Measurements from ENCODE around the gene MAP3K19. TPM values are rescaled to one million over a fixed set of nuclear protein-coding genes. Genes with fewer than 3 reads are reported as not detected.
"Not testable (repeated sequence)": the region's sequence is repeated elsewhere in the genome, so short reads cannot be mapped to it uniquely, and the experiment has no call there.

Gene MAP3K19
- not detected for total RNA-seq
- long read RNA-seq, result 0 reads

GRCh38 chr2:135047300-135047699 lies at the start of gene MAP3K19:
MAP3K19 (minus strand) TSS chr2:135047447; CDS start chr2:135024647, 22,800 bp downstream.
- DNase-seq (no peak), ATAC-seq (no peak)
- intact Hi-C loops (cut with DNase I), result no loop called here

DNA sequence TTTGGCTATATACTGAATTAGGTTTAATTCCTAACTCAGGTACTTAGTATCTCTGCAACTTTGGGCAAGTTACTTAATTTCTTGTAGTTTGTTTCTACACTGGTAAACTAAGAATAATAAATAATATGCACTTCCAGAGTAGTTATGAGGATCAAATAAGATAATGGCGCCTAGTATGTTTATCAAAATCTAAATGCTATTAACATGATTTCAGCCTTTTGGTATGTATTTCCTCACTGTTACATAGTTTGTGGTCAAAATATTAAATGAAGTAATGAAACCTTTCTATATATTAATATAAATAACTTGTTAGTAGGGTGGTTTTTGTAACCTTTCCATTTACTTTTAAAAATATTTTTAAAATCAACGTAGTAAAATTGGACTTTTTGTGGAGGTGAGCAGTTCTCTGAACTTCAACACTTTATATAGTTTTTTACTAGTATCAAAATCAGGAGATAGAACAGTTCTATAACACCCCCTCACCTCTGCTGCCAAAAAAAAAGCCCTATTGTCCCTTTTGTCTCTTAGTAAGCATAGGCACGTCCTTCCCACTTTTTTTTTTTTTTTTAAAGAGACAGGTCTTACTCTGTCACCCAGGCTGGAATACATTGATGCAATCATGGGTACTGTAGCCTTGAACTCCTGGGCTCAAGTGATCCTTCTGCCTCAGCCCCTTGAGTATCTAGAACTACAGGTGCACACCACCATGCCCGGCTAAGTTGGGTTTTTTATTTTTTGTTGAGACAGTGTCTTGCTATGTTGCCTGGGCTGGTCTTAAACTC lies 49.6 kb upstream of the MAP3K19 start:
- ATAC-seq (no peak), DNase-seq (no peak)
- intact Hi-C loops (cut with DNase I), result no loop called here

DNA sequence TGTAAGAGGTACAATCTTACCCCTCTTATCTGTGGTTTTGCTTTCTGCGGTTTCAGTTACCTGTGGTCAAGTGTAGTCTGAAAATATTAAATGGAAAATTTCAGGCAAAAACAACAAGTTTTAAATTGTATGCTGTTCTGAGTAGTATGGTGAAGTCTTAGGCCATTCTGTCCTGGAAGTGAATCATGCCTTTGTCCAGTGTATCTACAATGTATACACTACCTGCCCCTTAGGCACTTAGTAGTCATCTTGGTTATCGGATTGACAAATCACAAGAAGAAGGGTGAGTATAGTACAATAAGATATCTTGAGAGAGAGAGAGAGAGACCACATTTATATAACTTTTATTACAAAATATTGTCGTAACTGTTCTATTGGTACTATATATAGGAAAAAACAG lies 48.3 kb upstream of the MAP3K19 start:
- ATAC-seq, result no peak
- intact Hi-C loops (cut with DNase I), result no loop called here
- no peak for DNase-seq

GRCh38 chr2:135094508-135094907 lies 47.3 kb upstream of the MAP3K19 start:
- intact Hi-C loops (cut with DNase I), result no loop called here
- DNase-seq (no peak), ATAC-seq (no peak)

- intact Hi-C loops (cut with DNase I), result no loop called here
- ATAC-seq, result no peak
- no peak for DNase-seq
Observed at GRCh38 chr2:135093670-135094330, 46.6 kb upstream of the MAP3K19 start.

DNA sequence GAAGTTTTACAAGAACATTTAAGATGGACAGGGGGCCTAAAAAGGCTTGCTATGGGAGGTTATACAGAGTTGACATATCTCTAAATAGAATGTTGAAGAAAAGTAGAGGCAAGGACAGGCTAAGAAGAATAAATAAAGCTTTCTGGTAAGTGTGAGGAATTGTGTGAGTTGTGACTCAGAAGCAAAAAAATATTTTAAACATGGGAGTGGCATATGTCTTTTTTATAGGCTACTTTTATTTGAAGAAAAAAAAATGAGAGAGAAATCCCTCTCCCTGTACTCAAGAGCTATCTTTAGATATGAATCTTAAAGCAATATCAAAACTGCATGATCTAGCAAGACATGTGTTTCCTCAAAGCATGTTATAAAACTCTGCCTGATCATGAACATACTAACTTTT lies 45.9 kb upstream of the MAP3K19 start:
- ATAC-seq, result no peak

GRCh38 chr2:135091681-135092080 lies 44.4 kb upstream of the MAP3K19 start:
- no peak for DNase-seq
- ATAC-seq, result no peak
- intact Hi-C loops (cut with DNase I), result no loop called here

More for the DNA sequence above, 45.9 kb upstream of the MAP3K19 start:
- DNase-seq, result no peak
- intact Hi-C loops (cut with DNase I), result no loop called here

GRCh38 chr2:135089597-135089996 lies 42.4 kb upstream of the MAP3K19 start:
- DNase-seq; intact Hi-C loops (cut with DNase I); ATAC-seq: not testable (repeated sequence)

GRCh38 chr2:135086222-135086621 lies 39.0 kb upstream of the MAP3K19 start:
- no peak for DNase-seq
- intact Hi-C loops (cut with DNase I), result no loop called here
- no peak for ATAC-seq

GRCh38 chr2:135078417-135078816 lies 31.2 kb upstream of the MAP3K19 start:
- DNase-seq (no peak), ATAC-seq (no peak)
- intact Hi-C loops (cut with DNase I), result no loop called here

DNA sequence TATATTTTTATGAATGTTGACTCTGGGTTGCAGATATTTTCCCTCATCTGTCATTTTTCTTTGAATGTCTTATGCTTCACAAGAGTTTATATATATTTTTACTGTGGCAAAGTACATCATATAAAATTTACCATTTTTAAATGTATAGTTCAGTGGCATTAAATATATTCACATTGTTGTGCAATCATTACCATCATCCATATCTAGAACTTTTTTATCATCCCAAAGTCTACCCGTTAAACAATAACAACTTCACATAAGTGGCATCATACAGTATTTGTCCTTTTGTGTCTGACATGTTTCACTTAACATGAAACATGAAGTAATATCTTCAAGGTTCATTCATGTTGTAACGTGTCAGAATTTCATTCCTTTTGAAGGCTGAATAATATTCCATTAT lies 29.3 kb upstream of the MAP3K19 start:
- ATAC-seq, result no peak
- intact Hi-C loops (cut with DNase I), result no loop called here
- DNase-seq, result no peak

- intact Hi-C loops (cut with DNase I), result no loop called here
- ATAC-seq, result no peak
- DNase-seq, result no peak
Observed at GRCh38 chr2:135074216-135074615, 27.0 kb upstream of the MAP3K19 start.

DNA sequence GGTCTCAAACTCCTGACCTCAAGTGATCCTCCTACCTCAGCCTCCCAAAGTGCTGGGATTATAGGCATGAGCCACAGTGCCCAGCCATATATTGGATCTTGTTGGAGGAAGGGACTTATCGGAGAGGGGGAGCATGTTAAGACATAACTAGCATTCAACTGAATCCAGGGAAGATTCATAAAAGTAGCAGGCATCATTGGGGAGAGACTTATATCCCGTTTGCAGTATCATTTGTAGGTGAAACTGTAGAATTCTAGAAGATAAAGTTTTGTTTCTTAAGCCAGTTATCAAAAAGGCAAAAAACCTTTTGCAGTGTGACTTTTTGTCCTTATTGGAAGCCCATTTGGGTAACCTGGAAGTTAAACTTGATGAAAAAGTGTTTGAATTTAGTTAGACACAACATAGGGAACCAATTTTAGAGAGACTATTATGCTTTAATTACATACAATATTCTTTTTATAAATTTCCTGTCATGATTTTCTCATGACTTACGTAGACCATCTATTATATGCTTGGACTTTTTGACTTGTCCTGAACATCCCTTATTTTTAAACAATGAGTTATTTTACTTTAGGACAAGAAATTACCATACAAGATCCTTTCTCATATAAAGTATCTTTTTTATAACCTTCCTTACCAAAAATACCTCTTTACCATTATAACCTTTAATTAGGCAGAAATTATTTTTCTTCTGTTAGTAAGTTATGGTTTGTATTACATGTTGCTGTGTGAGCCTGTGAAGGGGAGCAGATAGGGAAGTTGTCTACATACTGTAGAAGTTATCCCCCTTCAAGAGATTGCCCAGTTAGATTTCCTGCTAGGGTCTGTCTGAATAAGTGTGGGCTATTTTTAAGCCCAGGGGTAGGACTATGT lies 25.1 kb upstream of the MAP3K19 start:
- intact Hi-C loops (cut with DNase I), result no loop called here
- no peak for DNase-seq
- no peak for ATAC-seq

GRCh38 chr2:135066710-135067109 lies 19.5 kb upstream of the MAP3K19 start:
- intact Hi-C loops (cut with DNase I), result no loop called here
- DNase-seq (no peak), ATAC-seq (peak in 1 of 2 donors; percentile 53)

DNA sequence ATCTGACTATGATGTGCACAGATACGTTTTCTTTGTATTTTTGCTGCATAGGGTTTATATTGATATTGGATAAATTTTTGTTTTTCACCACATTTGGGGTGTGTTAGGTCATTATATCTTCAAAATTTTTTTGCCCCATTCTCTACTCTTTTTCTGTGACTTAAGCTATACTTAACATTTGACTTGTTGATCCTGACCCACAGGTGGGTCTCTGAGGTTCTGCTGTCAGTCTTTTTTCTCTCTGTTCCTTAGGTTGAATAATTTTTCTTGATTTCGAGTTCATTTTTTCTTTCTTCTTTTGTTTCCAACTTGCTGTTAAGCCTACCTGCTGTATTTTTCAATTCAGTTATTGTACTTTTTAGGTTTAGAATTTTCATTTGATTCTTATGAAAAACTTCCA lies 16.9 kb upstream of the MAP3K19 start:
- ATAC-seq (no peak), DNase-seq (no peak)
- intact Hi-C loops (cut with DNase I), result no loop called here

DNA sequence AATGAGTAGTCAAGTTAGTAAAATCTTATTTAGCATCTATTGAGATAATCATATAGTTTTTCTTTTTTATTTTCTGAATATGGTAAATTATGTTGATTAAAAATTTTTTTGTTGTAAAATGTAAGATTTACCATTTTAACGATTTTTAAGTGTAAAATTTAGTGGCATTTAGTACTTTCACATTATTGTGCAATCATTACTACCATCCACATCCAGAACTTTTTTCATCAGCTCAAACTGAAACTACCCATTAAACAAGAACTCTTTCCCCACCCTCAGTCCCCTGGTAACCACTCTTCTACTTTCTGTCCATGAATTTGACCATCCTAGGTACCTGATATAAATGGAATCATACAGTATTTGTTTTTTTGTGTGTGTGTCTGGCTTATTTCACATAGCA lies 16.0 kb upstream of the MAP3K19 start:
- no peak for DNase-seq
- no peak for ATAC-seq
- intact Hi-C loops (cut with DNase I), result no loop called here

DNA sequence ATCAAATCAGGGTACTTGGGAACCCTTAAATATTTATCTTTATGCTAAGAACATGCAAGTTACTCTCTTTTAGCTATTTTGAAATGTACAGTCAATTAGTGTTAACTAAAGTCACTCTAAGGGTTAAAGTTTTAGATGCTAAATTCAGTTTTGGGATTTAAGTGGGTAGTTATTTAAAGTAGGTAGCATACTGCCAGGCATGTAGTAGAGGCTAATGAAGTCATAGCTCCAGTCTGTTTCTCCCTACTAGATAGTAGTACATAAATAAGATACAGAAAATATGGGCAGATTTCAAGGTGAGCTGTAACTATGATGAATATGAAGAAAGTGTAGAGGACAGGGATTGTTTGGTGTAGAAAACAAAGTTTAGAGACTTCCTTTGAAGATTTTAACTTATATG lies 12.3 kb upstream of the MAP3K19 start:
- DNase-seq (no peak), ATAC-seq (peak in 1 of 2 donors; percentile 31)
- intact Hi-C loops (cut with DNase I), result no loop called here

- no peak for DNase-seq
- intact Hi-C loops (cut with DNase I), result no loop called here
- no peak for ATAC-seq
Observed at GRCh38 chr2:135056790-135057189, 9.5 kb upstream of the MAP3K19 start.

DNA sequence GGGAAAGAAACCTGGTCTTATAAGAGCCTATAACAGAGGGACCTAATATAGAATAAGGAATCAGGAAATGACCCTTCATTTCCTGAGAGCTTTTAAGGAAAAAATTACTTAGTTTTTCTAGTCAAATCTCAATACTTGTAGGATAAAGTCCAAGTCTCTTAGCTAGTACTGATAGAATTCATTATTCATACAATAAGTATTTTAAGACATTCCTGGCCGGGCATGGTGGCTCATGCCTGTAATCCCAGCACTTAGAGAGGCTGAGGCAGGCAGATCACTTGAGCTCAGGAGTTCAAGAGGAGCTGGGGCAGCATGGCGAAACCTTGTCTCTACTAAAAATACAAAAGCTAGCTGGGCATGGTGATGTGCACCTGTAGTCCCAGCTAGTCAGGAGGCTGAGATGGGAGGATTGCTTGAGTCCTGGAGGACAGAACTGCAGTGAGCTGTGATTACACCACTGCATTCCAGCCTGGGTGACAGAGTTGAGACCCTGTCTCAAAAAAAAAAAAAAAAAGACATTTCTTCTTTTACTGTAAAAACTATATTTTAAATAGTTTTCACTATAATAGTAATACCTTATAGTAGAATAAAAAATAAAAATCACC lies 8.0 kb upstream of the MAP3K19 start:
- DNase-seq (no peak), ATAC-seq (peak in 1 of 2 donors; percentile 4)
- intact Hi-C loops (cut with DNase I), result no loop called here

Data from left cardiac atrium (tissue), 4 donors.